GM18870 (cell line): ENCODE results near the gene ZNF43.
"Not testable (repeated sequence)": the region's sequence is repeated elsewhere in the genome, so short reads cannot be mapped to it uniquely, and the experiment has no call there.

Source experiments
- ATAC-seq: cut with Tn5 transposase; IDR thresholded peaks from one replicate; pipeline ENCODE4 v1.9.1; 2021; ENCODE audit warnings: moderate library complexity; ENCODE audit not compliant: unreplicated experiment

ZNF43 gene

DNA sequence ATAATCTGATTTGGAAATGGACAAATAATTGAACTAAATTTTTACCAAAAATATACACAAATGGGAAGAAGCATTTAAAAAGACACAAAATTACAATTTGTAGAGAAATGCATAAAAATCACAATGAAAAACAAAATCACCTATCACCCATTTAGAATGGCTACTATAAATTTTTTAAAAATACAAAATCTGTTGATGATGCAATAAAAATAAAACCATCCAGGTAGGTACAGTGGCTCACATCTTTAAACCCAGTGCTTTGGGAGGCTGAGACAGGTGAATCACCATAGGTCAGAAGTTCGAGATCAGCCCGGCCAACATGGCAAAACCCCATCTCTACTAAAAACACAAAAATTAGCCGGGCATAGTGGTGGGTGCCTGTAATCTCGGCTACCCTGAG, 23.5 kb downstream of the ZNF43 start:
- ATAC-seq, result no peak

DNA sequence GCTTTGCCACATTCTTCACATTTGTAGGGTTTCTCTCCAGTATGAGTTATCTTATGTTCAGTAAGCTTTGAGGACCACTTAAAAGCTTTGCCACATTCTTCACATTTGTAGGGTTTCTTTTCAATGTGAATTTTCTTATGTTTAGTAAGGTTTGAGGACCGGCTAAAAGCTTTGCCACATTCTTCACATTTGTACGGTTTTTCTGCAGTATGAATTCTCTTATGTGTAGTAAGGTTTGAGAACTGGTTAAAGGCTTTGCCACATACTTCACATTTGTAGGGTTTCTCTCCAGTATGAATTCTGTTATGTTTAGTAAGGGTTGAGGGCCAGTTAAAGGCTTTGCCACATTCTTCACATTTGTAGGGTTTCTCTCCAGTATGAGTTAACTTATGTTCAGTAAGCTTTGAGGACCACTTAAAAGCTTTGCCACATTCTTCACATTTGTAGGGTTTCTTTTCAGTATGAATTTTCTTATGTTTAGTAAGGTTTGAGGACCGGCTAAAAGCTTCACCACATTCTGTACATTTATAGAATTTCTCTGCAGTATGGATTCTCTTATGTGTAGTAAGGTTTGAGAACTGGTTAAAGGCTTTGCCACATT, 27.5 kb downstream of the ZNF43 start:
- not testable (repeated sequence) for ATAC-seq

DNA sequence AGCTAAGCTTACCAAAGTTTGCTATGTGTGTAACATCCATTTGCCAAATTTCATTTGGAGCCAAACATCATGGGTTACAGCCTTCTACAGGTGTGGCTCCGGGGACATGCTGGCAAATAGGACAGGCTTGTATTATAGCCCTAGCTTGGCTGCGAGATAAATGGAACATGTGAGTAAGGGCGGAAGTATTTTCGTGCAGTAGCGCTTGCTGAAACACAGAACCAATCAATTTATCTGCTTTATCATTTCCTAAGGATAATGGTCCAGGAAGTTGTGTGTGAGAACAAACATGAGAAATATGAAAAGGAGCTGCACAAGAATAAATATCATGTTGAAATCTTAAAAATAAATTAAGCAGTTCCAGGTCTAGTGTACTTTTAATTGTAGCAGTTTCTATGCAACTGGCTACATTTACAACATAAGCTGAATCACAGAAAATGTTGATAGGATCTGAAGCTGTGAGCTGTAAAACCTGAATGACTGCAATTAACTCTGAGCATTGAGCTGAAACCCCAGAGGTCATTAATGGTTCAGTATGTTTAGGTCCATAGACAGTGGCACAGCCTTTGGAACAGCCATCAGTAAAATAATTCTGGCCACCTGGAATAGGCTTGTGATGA, 46.4 kb downstream of the ZNF43 start:
- ATAC-seq, result no peak

DNA sequence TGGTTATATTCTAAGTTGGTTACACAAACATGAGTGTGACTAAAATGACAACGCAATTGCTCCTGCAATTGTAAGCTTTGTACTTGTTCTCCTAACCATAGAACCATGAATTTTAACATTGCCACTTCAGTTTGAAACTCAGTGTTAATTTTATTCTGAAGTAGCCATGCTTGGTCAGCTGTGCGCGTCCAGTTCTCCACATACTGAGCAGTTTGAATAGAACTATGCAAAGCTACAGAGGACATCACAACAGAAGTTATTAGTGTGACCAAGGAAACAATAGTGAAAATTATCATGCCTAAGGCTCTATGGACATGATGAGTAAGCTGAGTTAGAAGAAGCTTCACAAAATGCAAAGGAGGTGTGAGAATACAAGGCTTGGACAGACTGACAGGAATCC, 49.0 kb downstream of the ZNF43 start:
- ATAC-seq, result no peak

DNA sequence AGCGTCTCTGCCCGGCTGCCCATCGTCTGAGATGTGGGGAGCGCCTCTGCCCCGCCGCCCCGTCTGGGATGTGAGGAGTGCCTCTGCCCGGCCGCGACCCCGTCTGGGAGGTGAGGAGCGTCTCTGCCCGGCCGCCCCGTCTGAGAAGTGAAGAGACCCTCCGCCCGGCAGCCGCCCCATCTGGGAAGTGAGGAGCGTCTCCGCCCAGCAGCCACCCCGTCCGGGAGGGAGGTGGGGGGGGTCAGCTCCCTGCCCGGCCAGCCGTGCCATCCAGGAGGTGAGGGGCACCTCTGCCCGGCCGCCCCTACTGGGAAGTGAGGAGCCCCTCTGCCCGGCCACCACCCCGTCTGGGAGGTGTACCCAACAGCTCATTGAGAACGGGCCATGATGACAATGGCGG, 60.2 kb downstream of the ZNF43 start:
- not testable (repeated sequence) for ATAC-seq

DNA sequence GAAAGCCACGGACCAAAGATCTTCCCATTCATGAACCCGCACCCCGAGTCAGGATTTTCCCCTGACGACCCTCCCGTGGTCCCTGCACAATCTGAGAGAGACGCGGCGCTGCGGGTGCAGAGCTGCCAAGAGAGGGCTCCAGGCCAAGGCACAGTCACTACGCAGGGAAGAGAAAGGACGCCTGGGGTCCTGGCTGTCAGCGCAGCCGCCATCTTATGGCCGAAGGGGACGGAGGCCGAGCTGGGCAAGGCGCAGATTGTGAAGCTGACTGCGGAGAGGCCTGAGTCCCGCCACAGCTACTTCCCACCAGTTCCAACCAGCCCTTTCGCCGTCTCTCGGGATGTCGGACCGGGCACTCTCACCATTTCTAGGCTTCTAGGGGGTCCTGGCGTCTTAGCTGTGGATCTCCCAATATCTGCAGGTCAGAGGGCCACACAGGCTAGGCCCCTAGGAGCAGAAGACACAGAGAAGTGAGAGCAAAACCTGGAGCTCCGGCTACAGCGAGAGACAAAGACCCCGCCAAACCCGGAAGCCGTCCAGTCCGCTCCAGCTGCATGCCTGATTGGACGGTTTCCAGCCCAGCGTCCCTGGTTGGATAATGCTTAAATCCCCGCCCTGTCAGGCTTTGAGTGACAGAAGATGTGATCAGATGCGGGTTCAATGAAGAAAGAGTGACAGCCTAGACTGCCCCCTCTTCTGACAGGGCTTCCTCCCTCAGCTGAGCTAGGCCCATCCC, 68.7 kb downstream of the ZNF43 start, which contains the start of gene ZNF100:
Gene ZNF100 (minus strand): TSS at position 515 of the 736 bp plus-strand sequence. CDS start 150 bp downstream, at position 365.
- peak; percentile 91 for ATAC-seq

DNA sequence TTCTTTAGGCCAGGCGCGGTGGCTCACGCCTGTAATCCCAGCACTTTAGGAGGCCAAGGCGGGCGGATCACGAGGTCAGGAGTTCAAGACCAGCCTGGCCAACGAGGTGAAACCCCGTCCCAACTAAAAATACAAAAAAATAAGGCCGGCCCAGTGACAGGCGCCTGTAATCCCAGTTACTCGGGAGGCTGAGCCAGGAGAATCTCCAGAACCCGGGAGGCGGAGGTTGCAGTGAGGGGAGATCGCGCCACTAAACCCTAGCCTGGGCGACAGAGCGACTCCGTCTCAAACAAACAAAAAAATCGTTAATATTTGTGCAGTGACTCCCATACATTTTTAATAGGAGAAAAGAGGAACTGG, 69.3 kb downstream of the ZNF43 start:
- ATAC-seq, result not testable (repeated sequence)

DNA sequence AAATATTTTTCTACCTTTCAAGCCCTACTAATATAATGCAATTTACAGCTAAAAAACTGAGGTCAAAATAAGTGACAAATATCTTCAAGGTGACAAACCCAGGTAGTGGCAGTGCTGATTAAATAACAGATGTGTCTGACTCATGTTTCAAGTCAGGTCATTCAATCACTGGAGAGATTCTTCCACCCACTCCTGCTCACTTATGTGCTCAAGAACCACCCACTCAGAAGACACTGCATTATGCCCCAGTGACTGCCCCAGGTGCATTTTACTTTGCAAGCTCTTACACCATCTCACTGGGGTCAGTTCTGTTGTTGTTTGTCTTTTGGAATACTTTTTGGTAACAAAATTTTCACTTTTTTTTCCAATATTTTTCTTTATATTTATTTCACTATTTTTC, 70.8 kb downstream of the ZNF43 start:
- no peak for ATAC-seq

DNA sequence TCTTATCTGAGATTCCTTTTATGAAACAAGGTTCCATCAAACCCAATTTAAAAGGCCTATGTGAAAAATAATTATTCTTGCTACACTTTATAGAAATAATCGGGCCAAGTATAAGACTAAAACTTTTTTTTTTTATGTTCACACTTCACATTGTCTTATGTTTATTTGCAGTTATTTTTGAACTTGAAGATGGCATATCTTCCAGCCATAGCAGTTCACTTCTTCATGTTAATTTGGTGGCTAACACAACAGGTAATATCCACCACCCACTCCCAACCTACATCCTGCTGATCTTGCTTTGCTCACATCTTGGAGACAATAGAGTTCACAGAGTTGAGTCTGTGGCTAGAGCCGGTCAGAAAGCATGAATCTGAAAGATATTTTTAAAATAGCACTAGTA, 74.4 kb downstream of the ZNF43 start:
- not testable (repeated sequence) for ATAC-seq

DNA sequence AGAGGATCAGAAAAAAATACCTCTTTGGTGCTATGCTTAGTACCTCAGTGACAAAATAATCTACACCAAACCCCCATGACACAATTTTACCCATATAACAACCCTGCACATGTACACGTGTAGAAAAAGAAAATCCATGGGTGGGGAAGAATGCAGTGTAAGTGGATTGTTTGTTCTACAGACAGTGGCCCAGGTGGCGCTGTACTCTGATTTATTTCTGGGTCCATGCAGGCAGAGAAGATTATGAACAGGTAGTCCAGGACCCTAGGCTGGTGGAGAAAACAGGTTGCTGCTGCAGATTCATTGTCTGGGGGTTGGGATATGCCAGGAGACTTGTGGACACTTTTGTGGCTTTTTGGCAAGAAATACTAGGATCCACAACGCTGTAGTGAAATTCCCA, 77.7 kb downstream of the ZNF43 start:
- no peak for ATAC-seq

DNA sequence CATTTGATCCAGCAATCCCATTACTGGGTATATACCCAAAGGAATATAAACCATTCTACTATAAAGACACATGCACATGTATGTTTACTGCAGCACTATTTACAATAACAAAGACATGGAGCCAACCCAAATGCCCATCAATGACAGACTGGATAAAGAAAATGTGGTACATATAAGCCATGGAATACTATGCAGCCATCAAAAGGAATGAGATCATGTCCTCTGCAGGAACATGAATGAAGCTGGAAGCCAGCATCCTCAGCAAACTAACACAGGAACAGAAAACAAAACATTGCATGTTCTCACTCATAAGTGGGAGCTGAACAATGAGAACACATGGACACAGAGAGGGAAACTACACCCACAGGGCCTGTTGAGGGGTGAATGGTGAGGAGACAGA, 80.4 kb downstream of the ZNF43 start:
- ATAC-seq, result not testable (repeated sequence)
